HepG2 (cell line): ENCODE measurements around the gene R3HDM4. TPM values are rescaled to one million over a fixed set of nuclear protein-coding genes. Genes with fewer than 3 reads are reported as not detected.
A peak's percentile ranks its signal among the peaks of the same experiment; 100 is the strongest.

Experiments
- PATZ1 ChIP-seq: sonication (generic); formaldehyde crosslinking; IDR thresholded peaks from 2 replicates; pipeline ENCODE4 v1.4.0; 2020; ENCODE audit warnings: missing genetic modification reagents
- PHF21A ChIP-seq: sonication (generic); formaldehyde crosslinking; IDR thresholded peaks from 2 replicates; pipeline ENCODE4 v1.5.0; 2020; ENCODE audit warnings: mild to moderate bottlenecking, missing genetic modification reagents
- SMC3 ChIP-seq: IDR thresholded peaks from 2 replicates; pipeline ENCODE4 v1.6.1; 2011; ENCODE audit warnings: low read length, improper control_type of control experiment
- SNRNP70 ChIP-seq: fragments of 200-400 bp; formaldehyde crosslinking; IDR thresholded peaks from 2 replicates; pipeline ENCODE4 v1.6.1; 2017; ENCODE audit warnings: mild to moderate bottlenecking, low read depth, low read length, moderate library complexity
- SUZ12 ChIP-seq: fragments of 150-350 bp; IDR thresholded peaks from 2 replicates; pipeline ENCODE4 v1.6.1; 2014; ENCODE audit warnings: low read depth, low read length
- XBP1 ChIP-seq: sonication (generic); formaldehyde crosslinking; IDR thresholded peaks from 2 replicates; pipeline ENCODE4 v1.5.0; 2020; ENCODE audit warnings: missing genetic modification reagents
- ZNF275 ChIP-seq: sonication (generic); formaldehyde crosslinking; IDR thresholded peaks from 2 replicates; pipeline ENCODE4 v1.8.0; 2022; ENCODE audit warnings: missing genetic modification reagents, mild to moderate bottlenecking, inconsistent platforms, borderline replicate concordance
- polyA plus RNA-seq, 8 experiments: library from polyadenylated mRNA; depleted of rRNA in 3 of 8; stranded (reverse) in 7 of 8; unstranded in 1 of 8; fragments of >200 nt; fragmentation: Illumina TruSeq in 4 of 8; extraction: Trizol in 4 of 8; gene quantifications; 2 replicates each; pipeline versions ENCODE4 v1.2.1 to v1.2.3, GENCODE V29; 2011 to 2016; ENCODE audit warnings: low read depth in 4 of 8, missing spikeins in 1 of 8, mixed read lengths in 1 of 8; ENCODE audit not compliant: insufficient read depth in 1 of 8
- total RNA-seq, 5 experiments: library from RNA; depleted of rRNA; stranded (reverse); fragments of >200 nt; fragmentation: Illumina TruSeq; extraction: Trizol; gene quantifications; 2 replicates each; pipeline ENCODE4 v1.2.3, GENCODE V29; 2016; ENCODE audit warnings: low read depth in 1 of 5

Gene R3HDM4
- total and polyA plus RNA-seq, 2 of the 13 experiments (the other 11 are each of a cell fraction or from before 2014, with no cell fraction given) = 26.2 to 26.9 TPM

- TF ChIP-seq PATZ1 (CRISPR knock-in tag) (peak; percentile 77; the same call in 1 of the 2 replicates), ZNF275 (no peak), XBP1 (CRISPR knock-in tag) (no peak), SNRNP70 (no peak), PHF21A (CRISPR knock-in tag) (no peak), SUZ12 (no peak), SMC3 (no peak)
- TF ChIP-seq, all 625 proteins: peak for 47
Measured at GRCh38 chr19:932648-933552, 19.9 kb upstream of the R3HDM4 start (continued).
